Measurements from ENCODE around the gene RSPO4. TPM values are rescaled to one million over a fixed set of nuclear protein-coding genes. Genes with fewer than 3 reads are reported as not detected.

RSPO4 gene
- total RNA-seq, 1 donor from 2014 or later, result 0.34 TPM

GRCh38 chr20:945841-946240 is 56.3 kb downstream of the RSPO4 start:
- no peaks in the 10 kb centered on the region for H3K36me3 ChIP-seq (ENCODE audit: insufficient read depth, low read length)
- no peak for TF ChIP-seq EZH2 (IDR thresholded peaks at IDR 0.05; ENCODE audit: insufficient read depth, low read length)
- TF ChIP-seq CTCF (IDR thresholded peaks at IDR 0.05; ENCODE audit: insufficient read depth, low read depth, low read length), result no peak
- no peak overlapping the region for H3K4me3 Mint-ChIP-seq (ENCODE audit: unreplicated experiment)
- H3K4me3 ChIP-seq (ENCODE audit: insufficient read depth, low read depth, low read length), result no peak overlapping the region
- no peaks in the 10 kb centered on the region for H3K36me3 Mint-ChIP-seq (ENCODE audit: low read depth, unreplicated experiment)
- DNase-seq (ENCODE audit: low read depth) (no peak), FAIRE-seq (no peak)
- H3K9me3 Mint-ChIP-seq (ENCODE audit: unreplicated experiment), result peaks cover 5% of the 10 kb centered on the region
- H4K20me1 ChIP-seq (ENCODE audit: insufficient read depth, low read length), result no peaks in the 10 kb centered on the region
- H3K9ac ChIP-seq (ENCODE audit: low read length), result no peak overlapping the region
- no peak overlapping the region for H3K4me2 ChIP-seq (ENCODE audit: low read length)
- no peaks in the 10 kb centered on the region for H3K4me1 ChIP-seq (ENCODE audit: insufficient read depth, low read length)
- no peak overlapping the region for H2AFZ ChIP-seq (ENCODE audit: low read depth, low read length)
- no peaks in the 10 kb centered on the region for H3K79me2 ChIP-seq (ENCODE audit: insufficient read depth, low read length)
- H3K27ac Mint-ChIP-seq (ENCODE audit: unreplicated experiment), result no peak overlapping the region
- H3K4me1 Mint-ChIP-seq (ENCODE audit: low read depth, unreplicated experiment), result no peaks in the 10 kb centered on the region
- H3K27ac ChIP-seq (ENCODE audit: low read depth, low read length), result no peak overlapping the region
- peaks cover 3% of the 10 kb centered on the region for H3K9me3 ChIP-seq (ENCODE audit: insufficient read depth, low read depth, low read length)
- peaks cover 27% of the 10 kb centered on the region for H3K27me3 Mint-ChIP-seq (ENCODE audit: low read depth, unreplicated experiment)
- H3K27me3 ChIP-seq (ENCODE audit: insufficient read depth, low read length), result no peaks in the 10 kb centered on the region

GRCh38 chr20:944774-945410 is 57.2 kb downstream of the RSPO4 start:
- Histone ChIP-seq H3K9ac (ENCODE audit: low read length) (no peak overlapping the region), H3K79me2 (ENCODE audit: insufficient read depth, low read length) (no peaks in the 10 kb centered on the region), H3K9me3 (ENCODE audit: insufficient read depth, low read depth, low read length) (peaks cover 3% of the 10 kb centered on the region), H3K27ac (ENCODE audit: low read depth, low read length) (no peak overlapping the region), H3K4me1 (ENCODE audit: insufficient read depth, low read length) (no peaks in the 10 kb centered on the region), H3K4me3 (ENCODE audit: insufficient read depth, low read depth, low read length) (no peak overlapping the region), H3K27me3 (ENCODE audit: insufficient read depth, low read length) (no peaks in the 10 kb centered on the region), H3K4me2 (ENCODE audit: low read length) (no peak overlapping the region), H2AFZ (ENCODE audit: low read depth, low read length) (no peak overlapping the region), H4K20me1 (ENCODE audit: insufficient read depth, low read length) (no peaks in the 10 kb centered on the region), H3K36me3 (ENCODE audit: insufficient read depth, low read length) (no peaks in the 10 kb centered on the region)
- Mint-ChIP-seq H3K27ac (ENCODE audit: unreplicated experiment) (no peak overlapping the region), H3K9me3 (ENCODE audit: unreplicated experiment) (peaks cover 5% of the 10 kb centered on the region), H3K4me1 (ENCODE audit: low read depth, unreplicated experiment) (no peaks in the 10 kb centered on the region), H3K4me3 (ENCODE audit: unreplicated experiment) (no peak overlapping the region), H3K27me3 (ENCODE audit: low read depth, unreplicated experiment) (peaks cover 29% of the 10 kb centered on the region), H3K36me3 (ENCODE audit: low read depth, unreplicated experiment) (no peaks in the 10 kb centered on the region)
- FAIRE-seq (no peak), DNase-seq (ENCODE audit: low read depth) (no peak)
- no peak for TF ChIP-seq CTCF (IDR thresholded peaks at IDR 0.05; ENCODE audit: insufficient read depth, low read depth, low read length)
- TF ChIP-seq EZH2 (IDR thresholded peaks at IDR 0.05; ENCODE audit: insufficient read depth, low read length), result no peak

GRCh38 chr20:944148-944547 is 58.0 kb downstream of the RSPO4 start:
- TF ChIP-seq EZH2 (IDR thresholded peaks at IDR 0.05; ENCODE audit: insufficient read depth, low read length), result no peak
- no peak for TF ChIP-seq CTCF (IDR thresholded peaks at IDR 0.05; ENCODE audit: insufficient read depth, low read depth, low read length)
- H3K4me3 Mint-ChIP-seq (ENCODE audit: unreplicated experiment), result no peak overlapping the region

More at GRCh38 chr20:944148-944547, 58.0 kb downstream of the RSPO4 start:
- DNase-seq (ENCODE audit: low read depth) (no peak), FAIRE-seq (no peak)
- no peaks in the 10 kb centered on the region for H3K27me3 ChIP-seq (ENCODE audit: insufficient read depth, low read length)
- no peak overlapping the region for H2AFZ ChIP-seq (ENCODE audit: low read depth, low read length)
- Mint-ChIP-seq H3K27ac (ENCODE audit: unreplicated experiment) (no peak overlapping the region), H3K9me3 (ENCODE audit: unreplicated experiment) (peaks cover 5% of the 10 kb centered on the region), H3K27me3 (ENCODE audit: low read depth, unreplicated experiment) (peaks cover 26% of the 10 kb centered on the region), H3K36me3 (ENCODE audit: low read depth, unreplicated experiment) (no peaks in the 10 kb centered on the region), H3K4me1 (ENCODE audit: low read depth, unreplicated experiment) (no peaks in the 10 kb centered on the region)
- no peaks in the 10 kb centered on the region for H3K36me3 ChIP-seq (ENCODE audit: insufficient read depth, low read length)
- H3K27ac ChIP-seq (ENCODE audit: low read depth, low read length), result no peak overlapping the region
- no peak overlapping the region for H3K4me3 ChIP-seq (ENCODE audit: insufficient read depth, low read depth, low read length)
- H3K4me2 ChIP-seq (ENCODE audit: low read length), result no peak overlapping the region
- H3K79me2 ChIP-seq (ENCODE audit: insufficient read depth, low read length), result no peaks in the 10 kb centered on the region
- H3K4me1 ChIP-seq (ENCODE audit: insufficient read depth, low read length), result no peaks in the 10 kb centered on the region
- H3K9ac ChIP-seq (ENCODE audit: low read length), result no peak overlapping the region
- H4K20me1 ChIP-seq (ENCODE audit: insufficient read depth, low read length), result no peaks in the 10 kb centered on the region
- peaks cover 3% of the 10 kb centered on the region for H3K9me3 ChIP-seq (ENCODE audit: insufficient read depth, low read depth, low read length)
